Measurements from ENCODE around the gene PRXL2C.

- TF ChIP-seq, protein P1, sequence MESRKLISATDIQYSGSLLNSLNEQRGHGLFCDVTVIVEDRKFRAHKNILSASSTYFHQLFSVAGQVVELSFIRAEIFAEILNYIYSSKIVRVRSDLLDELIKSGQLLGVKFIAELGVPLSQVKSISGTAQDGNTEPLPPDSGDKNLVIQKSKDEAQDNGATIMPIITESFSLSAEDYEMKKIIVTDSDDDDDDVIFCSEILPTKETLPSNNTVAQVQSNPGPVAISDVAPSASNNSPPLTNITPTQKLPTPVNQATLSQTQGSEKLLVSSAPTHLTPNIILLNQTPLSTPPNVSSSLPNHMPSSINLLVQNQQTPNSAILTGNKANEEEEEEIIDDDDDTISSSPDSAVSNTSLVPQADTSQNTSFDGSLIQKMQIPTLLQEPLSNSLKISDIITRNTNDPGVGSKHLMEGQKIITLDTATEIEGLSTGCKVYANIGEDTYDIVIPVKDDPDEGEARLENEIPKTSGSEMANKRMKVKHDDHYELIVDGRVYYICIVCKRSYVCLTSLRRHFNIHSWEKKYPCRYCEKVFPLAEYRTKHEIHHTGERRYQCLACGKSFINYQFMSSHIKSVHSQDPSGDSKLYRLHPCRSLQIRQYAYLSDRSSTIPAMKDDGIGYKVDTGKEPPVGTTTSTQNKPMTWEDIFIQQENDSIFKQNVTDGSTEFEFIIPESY (CRISPR knock-in tag; IDR thresholded peaks at IDR 0.05) = no peak
- no peak for TF ChIP-seq ZNF24 (IDR thresholded peaks at IDR 0.05)
- TF ChIP-seq, protein P2, sequence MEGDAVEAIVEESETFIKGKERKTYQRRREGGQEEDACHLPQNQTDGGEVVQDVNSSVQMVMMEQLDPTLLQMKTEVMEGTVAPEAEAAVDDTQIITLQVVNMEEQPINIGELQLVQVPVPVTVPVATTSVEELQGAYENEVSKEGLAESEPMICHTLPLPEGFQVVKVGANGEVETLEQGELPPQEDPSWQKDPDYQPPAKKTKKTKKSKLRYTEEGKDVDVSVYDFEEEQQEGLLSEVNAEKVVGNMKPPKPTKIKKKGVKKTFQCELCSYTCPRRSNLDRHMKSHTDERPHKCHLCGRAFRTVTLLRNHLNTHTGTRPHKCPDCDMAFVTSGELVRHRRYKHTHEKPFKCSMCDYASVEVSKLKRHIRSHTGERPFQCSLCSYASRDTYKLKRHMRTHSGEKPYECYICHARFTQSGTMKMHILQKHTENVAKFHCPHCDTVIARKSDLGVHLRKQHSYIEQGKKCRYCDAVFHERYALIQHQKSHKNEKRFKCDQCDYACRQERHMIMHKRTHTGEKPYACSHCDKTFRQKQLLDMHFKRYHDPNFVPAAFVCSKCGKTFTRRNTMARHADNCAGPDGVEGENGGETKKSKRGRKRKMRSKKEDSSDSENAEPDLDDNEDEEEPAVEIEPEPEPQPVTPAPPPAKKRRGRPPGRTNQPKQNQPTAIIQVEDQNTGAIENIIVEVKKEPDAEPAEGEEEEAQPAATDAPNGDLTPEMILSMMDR (IDR thresholded peaks at IDR 0.05 in 2 of 3, conservative IDR thresholded peaks at IDR 0.05 in 1 of 3; ENCODE audit: insufficient read depth in 2 of 3, low read depth in 1 of 3, low read length in 3 of 3) = no peak
- TF ChIP-seq, protein P3, sequence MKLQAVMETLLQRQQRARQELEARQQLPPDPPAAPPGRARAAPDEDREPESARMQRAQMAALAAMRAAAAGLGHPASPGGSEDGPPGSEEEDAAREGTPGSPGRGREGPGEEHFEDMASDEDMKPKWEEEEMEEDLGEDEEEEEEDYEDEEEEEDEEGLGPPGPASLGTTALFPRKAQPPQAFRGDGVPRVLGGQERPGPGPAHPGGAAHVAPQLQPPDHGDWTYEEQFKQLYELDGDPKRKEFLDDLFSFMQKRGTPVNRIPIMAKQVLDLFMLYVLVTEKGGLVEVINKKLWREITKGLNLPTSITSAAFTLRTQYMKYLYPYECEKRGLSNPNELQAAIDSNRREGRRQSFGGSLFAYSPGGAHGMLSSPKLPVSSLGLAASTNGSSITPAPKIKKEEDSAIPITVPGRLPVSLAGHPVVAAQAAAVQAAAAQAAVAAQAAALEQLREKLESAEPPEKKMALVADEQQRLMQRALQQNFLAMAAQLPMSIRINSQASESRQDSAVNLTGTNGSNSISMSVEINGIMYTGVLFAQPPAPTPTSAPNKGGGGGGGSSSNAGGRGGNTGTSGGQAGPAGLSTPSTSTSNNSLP (IDR thresholded peaks at IDR 0.05; ENCODE audit: borderline replicate concordance, low read depth, low read length) = no peak
- TF ChIP-seq U2AF1 (optimal IDR thresholded peaks at IDR 0.05; ENCODE audit: low read depth, low read length) = no peak
- TF ChIP-seq TAF1 (IDR thresholded peaks at IDR 0.05; ENCODE audit: control insufficient read depth, extremely low read depth, insufficient read depth, low read length, severe bottlenecking) = no peak
These were observed 37.5 kb downstream of the PRXL2C start for GRCh38 chr9:96617439-96618185.
